AML-193 (cell line): ENCODE data around the gene UBE2F.
"Not testable (repeated sequence)": the region's sequence is repeated elsewhere in the genome, so short reads cannot be mapped to it uniquely, and the experiment has no call there.

ENCODE experiments used
- DNase-seq, 2 experiments: peaks; one replicate each; lab custom pipeline; 2025; lab: John Stamatoyannopoulos, UW

Gene UBE2F

GRCh38 chr2:237979331-237979730 is 12.5 kb downstream of the UBE2F start:
- DNase-seq: no peak

DNA sequence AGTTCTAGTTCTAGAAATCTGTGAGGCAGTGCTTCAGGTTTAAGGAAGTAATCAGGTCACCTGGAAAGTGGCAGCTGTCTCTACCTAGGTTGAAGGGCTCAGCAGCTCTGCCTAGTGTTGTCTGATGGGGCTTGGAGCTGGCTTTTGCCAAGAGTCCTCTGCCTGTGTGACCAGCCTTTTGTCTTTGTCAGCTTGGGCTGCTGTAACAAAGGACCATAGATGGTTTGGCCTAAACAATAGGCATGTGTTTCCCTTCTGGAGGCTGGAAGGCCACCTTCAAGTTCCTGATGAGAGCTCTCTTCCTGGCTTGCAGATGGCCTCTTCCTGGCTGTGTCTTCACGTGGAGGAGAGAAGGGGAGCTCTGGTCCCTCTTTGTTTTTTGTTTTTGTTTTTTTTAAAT is 13.3 kb downstream of the UBE2F start:
- DNase-seq: no peak

DNA sequence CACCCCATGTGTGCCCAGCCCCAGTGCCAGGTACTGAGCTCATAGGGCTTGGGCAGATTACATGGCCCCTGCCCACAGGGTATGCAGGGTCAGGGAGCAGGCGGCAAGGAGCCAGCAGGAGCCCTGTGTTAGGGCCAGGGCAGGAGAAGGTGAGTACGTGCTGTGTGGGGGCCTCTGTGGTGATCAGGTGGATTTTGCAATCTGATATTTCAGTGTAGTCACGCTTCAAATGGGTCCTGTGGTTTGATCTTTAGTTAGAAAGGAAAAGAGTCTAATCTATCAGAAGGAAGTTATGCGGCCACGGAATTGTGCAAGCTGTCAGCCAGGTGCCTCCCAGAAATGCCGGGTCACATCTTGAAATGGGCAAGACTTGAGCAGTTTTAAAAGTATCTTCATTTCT is 13.9 kb downstream of the UBE2F start:
- DNase-seq: peak; percentile 62 to 78

DNA sequence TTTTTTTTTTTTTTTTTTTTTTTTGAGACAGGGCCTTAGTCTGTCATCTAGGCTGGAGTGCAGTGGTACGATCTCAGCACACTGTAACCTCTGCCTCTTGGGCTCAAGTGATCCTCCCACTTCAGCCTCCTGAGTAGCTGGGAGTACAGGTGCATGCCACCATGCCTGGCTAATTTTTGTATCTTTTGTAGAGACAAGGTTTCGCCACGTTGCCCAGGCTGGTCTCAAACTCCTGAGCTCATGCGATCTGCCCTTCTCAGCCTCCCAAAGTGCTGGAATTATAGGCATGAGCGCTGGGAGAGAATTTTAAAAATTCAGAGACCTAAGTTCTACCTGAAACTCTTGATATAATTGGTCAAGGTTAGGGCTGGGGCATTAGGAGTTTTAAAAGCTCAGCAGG is 14.8 kb downstream of the UBE2F start:
- DNase-seq: not testable (repeated sequence)

DNA sequence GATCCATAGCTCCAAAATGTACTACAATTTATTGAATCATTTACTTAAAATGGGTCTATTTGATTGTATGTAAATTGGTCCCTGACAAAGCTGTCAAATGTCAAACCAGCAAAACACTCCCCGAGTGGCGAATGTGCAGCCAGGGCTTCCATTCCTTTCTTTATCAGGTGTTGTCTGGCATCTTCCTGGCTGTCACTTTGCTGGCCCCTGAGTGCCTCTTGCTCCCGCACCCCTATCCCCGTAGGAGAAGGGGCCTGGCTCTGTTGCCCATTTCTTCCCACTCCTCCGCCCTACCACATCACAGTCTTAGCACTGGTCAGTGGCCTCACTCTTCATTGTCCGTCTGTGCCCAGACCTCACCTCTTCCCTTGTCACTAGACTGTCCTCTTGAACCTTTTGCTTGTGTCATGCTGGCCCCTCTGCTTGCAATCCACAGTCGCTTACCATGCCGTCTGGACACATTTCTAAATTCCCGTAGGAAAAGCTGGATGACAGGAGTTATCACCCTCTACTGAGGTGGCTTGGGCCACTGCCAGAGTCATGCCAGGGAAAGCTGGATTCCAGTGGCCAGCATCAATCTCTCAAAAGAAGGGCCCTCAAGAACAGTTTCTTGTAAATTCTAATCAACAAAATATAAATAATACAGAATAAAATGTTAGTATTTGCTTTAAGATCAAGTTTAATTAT is 15.4 kb downstream of the UBE2F start:
- DNase-seq: no peak

DNA sequence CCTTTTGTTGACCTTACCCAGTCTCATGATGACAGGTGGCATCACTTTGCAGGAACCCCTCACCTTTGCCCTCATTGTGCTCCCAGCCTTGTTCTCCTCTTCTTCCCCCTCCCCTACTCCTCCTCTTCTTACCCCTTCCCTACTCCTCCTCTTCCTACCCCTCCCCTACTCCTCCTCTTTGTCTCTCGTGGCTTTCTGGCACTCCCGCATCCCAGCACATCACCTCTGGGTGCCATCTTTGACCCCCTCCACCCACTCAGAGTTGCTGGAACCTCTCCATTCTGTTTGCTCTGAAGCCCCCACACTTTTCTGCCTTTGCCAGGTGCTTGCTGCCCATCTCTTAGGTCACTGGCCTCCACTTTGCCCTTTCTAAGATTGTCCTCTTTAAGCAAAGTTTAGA is 17.1 kb downstream of the UBE2F start:
- no peak for DNase-seq

DNA sequence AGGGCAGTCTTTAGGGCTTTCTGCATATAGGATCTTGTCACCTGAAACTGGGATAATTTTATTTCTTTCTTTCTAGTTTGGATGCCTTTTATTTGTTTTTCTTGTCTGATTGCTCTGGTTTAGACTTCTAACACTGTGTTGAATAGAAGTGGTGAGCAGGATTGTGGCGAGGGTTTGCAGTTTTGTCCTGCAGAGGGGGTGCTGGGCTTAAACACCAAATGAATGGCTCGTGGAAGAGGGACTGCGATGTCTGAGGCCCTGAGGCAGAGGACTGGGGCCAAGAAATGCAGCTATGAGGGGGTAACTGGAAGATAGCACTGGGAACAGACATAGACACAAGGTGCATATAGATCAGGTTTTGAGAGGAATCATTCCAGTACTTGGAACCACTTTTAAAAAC is 20.5 kb downstream of the UBE2F start:
- DNase-seq: no peak

- DNase-seq: no peak
Measured at GRCh38 chr2:237993701-237994100, 26.9 kb downstream of the UBE2F start.

DNA sequence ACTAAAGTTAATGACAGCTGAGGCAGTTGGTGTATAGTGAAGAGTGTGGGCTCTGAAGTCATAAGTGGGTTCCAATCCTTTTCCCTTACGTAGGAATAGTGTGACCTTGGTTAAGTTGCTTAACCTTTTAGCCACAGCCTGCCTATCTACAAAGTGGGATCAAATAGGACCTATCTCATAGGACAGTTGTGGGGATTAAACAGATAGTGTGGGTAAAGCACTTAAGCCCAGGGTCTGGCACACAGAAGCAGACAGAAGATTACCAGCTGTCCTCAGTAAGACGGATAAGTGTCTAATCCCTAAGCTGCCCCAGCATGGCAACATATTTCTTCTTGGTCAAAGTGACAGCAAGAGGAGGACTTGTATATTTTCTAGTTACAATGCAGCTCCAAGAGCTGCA is 28.2 kb downstream of the UBE2F start:
- no peak for DNase-seq

DNA sequence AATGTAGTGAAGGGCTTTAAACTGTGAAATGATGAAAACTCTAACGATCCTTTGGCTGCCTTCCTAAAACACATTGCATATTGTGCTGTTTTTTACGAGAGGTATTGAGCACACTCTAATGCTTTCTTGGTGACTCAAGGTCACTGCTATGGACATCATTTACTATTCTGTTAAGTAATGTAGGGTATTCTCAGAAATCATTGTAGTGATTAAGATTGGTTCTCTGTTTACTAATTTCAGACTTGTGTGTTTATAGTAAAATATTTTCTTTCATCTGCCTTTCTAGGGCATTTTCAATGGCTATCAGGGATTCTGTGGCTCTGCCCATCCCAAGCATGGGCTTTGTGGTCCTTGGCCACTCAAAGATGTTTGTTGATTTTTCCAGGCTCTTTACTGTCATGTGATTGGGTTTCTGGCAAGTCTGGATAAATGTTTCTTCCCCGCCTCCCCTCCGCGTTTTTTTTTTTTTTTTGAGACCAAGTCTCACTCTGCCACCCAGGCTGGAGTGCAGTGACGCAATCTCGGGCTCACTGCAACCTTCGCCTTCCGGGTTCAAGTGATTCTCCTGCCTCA is 29.3 kb downstream of the UBE2F start:
- no peak for DNase-seq

- DNase-seq: no peak
Measured at GRCh38 chr2:237997521-237997920, 30.7 kb downstream of the UBE2F start.

- no peak for DNase-seq
Measured at GRCh38 chr2:237998530-237998929, 31.7 kb downstream of the UBE2F start.

DNA sequence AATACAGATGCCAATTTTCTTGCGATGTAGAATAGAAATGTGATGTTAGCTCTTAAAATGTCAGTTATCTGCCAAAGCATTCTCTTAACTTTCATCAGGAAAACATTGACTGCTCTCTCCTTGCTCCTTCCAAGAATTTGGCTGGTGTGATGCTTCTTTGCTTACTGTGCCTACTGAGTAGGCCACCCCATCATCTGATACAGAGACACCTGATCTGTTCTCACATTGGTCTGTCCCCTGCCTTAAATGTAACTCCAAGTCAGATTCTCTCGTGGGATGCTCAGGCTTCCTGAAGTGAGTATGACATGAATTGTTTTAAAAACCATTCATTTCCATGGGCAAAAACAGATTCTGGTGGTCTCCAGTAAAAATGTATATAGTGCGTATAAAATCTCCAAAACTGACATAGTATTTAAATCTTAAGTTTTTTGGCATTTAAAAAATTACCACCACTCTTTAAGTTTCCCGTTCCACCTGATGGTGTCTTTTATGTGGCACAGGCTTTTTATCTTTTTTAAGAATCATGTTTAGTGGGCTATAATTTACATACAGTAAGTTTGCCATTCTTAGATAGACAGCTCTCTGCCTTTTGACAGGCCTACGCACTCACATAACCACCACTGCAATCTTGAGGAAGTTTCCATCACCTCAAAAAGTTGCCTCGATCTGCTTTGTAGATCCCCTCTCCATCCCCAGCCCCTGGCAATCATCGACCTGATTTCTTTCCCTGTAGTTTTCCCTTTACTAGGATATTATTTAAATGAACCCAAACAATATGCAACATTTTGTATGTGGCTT is 36.6 kb downstream of the UBE2F start:
- no peak for DNase-seq

DNA sequence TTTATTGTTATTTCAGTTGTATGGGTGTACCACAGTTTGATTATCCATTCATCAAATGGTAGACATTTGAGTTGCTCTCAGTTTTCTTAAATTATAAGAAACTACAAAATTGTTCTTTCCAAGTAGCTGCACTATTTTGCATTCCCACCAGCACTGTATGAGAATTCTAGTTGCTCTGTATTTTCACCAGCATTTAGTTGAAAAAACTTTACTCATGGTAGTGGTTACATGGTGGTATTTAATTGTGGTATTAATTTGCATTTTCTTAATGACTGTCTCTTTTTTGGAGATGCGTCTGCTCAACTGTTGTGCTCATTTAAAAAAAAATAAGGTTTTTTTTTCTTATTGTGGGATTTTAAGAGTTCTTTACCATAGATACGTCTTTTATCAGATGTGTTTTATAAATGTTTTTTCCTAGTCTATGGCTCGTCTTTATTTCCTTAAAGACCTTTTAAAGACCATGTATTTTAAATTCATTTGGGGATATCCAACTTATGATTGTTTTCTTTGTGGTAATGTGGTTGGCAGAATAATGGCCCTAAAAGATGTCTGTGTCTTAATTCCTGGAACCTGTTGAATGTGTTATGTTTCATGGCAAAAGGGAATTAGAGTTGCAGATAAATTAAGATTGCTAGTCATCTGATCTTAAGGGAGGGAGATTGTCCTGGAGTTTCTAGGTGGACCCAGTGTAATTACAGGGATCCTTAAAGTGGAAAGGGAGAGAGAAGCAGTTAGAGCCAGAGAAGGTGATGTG is 37.4 kb downstream of the UBE2F start:
- DNase-seq: no peak

- DNase-seq: no peak
Measured at GRCh38 chr2:238005528-238005927, 38.7 kb downstream of the UBE2F start.

- no peak for DNase-seq
Measured at GRCh38 chr2:238006510-238006909, 39.7 kb downstream of the UBE2F start.

GRCh38 chr2:238007924-238008323 is 41.1 kb downstream of the UBE2F start:
- DNase-seq: no peak

DNA sequence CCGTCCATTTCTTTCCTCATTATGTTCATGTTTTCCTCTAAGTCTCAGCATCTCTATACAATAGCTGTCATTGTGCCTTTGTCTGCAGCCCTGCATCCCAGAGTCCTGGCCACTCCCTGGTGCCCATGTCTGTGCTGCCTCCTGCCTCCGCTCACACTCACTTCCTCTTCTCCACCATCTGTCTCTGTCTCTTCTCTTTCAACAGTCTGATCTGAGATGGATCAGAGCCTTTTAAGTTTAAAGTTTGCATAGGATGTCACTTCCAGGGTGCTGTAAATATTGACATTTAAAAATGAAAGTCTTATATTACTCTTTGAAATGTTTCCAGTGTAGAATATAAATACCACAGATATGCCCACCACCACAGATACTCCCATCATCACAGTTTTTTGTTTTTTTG is 42.7 kb downstream of the UBE2F start:
- DNase-seq: no peak

DNA sequence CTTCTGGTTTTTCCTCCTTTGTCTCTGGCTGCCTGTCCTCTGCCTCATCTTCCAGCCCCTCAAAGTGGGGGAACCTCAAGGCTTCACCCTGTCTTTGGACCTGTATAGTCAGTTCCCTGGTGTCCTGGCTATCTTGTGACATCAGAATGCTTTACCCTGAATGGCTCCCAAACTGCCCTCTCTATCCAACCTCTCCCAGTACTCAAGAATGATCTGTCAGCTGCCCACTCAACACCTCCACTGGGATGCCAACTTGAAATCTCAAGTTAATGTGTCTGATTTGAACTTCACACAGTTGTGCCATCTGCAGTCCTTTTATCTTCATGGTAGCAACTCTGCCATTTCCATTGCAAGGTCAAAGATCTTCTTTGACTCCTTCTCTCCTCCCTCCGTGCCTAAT is 43.8 kb downstream of the UBE2F start:
- DNase-seq: no peak

DNA sequence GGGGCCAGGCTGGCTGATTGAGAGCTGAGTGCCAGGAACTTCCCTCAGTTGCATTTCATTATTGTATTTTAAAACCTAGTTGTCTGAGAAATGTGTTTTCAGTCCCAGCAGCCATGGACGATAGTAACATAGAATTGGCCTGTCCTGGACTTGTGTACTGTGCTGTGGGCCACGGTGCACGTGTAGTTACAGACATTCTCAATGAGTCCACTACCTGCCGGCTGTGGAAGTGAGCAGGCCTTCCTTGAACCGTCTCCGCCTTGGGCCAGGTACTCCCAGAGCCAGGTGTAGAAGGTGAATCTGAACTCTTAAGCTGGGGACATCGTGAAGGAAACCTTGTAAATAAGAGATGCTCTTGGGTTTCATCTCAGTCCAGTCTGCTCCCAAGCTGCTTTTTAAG is 47.0 kb downstream of the UBE2F start:
- no peak for DNase-seq

- DNase-seq: no peak
Measured at GRCh38 chr2:238015705-238016104, 48.9 kb downstream of the UBE2F start.

- DNase-seq: no peak
Measured at GRCh38 chr2:238016526-238016925, 49.7 kb downstream of the UBE2F start.

DNA sequence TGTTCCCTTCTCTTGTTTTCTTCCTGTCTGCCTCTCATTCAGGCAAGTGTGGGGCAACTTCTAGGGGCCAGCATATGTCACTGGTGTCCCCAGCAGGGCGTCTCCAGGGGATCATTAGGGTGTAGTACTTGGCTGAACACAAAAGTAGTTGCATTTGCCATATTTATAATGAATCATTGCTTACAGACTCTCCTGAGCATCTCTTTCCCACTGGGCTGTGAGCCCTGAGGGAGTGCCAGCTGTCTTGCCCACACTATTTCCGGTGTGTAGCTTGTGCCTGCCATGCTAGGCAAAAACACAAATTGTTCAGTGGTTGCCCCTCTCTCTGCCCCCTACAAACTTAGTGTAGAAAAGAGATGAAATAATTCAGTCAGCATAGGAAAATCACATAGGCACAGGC is 53.1 kb downstream of the UBE2F start:
- no peak for DNase-seq
